ENCODE data around the gene CFHR4.
"Not testable (repeated sequence)": the region's sequence is repeated elsewhere in the genome, so short reads cannot be mapped to it uniquely, and the experiment has no call there.

Gene CFHR4

DNA sequence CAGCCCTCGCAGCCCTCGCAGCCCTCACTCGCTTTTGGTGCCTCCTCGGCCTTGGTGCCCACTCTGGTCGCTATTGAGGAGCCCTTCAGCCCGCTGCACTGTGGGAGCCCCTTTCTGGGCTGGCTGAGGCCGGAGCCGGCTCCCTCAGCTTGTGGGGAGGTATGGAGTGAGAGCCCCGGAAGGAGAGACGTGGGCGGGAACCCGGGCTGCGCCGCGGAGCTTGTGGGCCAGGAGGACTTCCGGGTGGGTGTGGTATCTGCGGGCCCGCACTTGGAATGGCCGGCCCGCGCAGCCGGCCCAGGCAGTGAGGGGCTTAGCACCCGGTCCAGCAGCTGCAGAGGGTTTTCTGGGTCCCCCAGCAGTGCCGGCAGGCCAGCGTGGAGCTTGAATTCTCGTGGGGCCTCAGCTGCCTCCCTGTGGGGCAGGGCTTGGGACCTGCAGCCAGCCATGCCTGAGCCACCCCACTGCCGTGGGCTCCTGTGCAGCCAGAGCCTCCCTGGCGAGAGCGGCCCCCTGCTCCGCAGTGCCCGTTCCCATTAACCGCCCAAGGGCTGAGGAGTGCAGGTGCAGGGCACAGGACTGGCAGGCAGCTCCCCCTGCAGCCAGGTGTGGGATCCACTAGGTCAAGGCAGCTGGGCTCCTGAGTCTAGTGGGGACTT, 45.8 kb downstream of the CFHR4 start:
- Histone ChIP-seq H3K27me3 (no peaks in the 10 kb centered on the region), H3K4me2 (no peak overlapping the region), H4K20me1 (no peaks in the 10 kb centered on the region), H3K36me3 (no peaks in the 10 kb centered on the region), H3K4me1 (no peaks in the 10 kb centered on the region), H3K27ac (no peak overlapping the region), H3K4me3 (no peak overlapping the region), H3K9ac (no peak overlapping the region), H3K9me3 (no peaks in the 10 kb centered on the region)
- no peak for TF ChIP-seq Cebpa-rat (IDR thresholded peaks at IDR 0.05)

- not testable (repeated sequence) for H3K4me2 ChIP-seq, H3K36me3 ChIP-seq, H3K4me1 ChIP-seq, H3K9ac ChIP-seq, H3K27me3 ChIP-seq, H3K27ac ChIP-seq, H3K4me3 ChIP-seq, H3K9me3 ChIP-seq, H4K20me1 ChIP-seq
These were observed 53.6 kb downstream of the CFHR4 start for GRCh38 chr1:196941474-196941873.

DNA sequence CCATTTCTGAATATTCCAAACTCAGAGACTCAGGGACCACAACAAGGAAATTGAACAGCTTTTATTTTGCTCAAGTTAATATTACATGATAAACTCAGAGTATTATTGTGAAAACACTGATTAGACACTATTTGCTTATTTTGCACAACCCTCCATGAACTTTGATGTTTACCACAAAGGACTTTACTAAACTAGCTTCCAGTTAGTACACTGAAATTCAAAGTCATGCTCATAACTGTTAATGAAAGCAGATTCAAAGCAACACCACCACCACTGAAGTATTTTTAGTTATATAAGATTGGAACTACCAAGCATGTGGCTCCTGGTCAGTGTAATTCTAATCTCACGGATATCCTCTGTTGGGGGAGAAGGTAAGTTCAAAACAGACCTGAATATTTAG, 55.7 kb downstream of the CFHR4 start, which contains the start of gene CFHR2:
TSS of gene CFHR2 (plus strand) at position 171 of the 400 bp plus-strand sequence. CDS start at position 314, 143 bp downstream.
- not testable (repeated sequence) for H4K20me1 ChIP-seq, H3K4me1 ChIP-seq, H3K36me3 ChIP-seq, H3K27ac ChIP-seq, H3K9me3 ChIP-seq, H3K27me3 ChIP-seq, H3K4me3 ChIP-seq, H3K4me2 ChIP-seq, H3K9ac ChIP-seq

GRCh38 chr1:196951711-196952394, 64.0 kb downstream of the CFHR4 start:
- H3K27ac ChIP-seq = no peak overlapping the region
- no peak for TF ChIP-seq Cebpa-rat (IDR thresholded peaks at IDR 0.05)
- no peaks in the 10 kb centered on the region for H3K27me3 ChIP-seq
- no peak overlapping the region for H3K4me2 ChIP-seq
- no peak overlapping the region for H3K9ac ChIP-seq
- H4K20me1 ChIP-seq = no peaks in the 10 kb centered on the region
- H3K4me1 ChIP-seq = no peaks in the 10 kb centered on the region
- H3K9me3 ChIP-seq = no peaks in the 10 kb centered on the region
- H3K4me3 ChIP-seq = no peak overlapping the region
- H3K36me3 ChIP-seq = no peaks in the 10 kb centered on the region

- no peak for TF ChIP-seq Cebpa-rat (IDR thresholded peaks at IDR 0.05)
- Histone ChIP-seq H3K9ac (no peak overlapping the region), H3K36me3 (no peaks in the 10 kb centered on the region), H3K4me3 (no peak overlapping the region), H3K27me3 (no peaks in the 10 kb centered on the region), H3K4me1 (no peaks in the 10 kb centered on the region), H3K9me3 (no peaks in the 10 kb centered on the region), H3K4me2 (no peak overlapping the region), H3K27ac (no peak overlapping the region), H4K20me1 (no peaks in the 10 kb centered on the region)
These were observed 66.9 kb downstream of the CFHR4 start for GRCh38 chr1:196954778-196955177.

GRCh38 chr1:196955926-196956325, 68.1 kb downstream of the CFHR4 start:
- Histone ChIP-seq H3K27me3 (no peaks in the 10 kb centered on the region), H3K9me3 (no peaks in the 10 kb centered on the region), H3K4me1 (no peaks in the 10 kb centered on the region), H3K4me2 (no peak overlapping the region), H3K9ac (no peak overlapping the region), H3K4me3 (no peak overlapping the region), H4K20me1 (no peaks in the 10 kb centered on the region), H3K27ac (no peak overlapping the region), H3K36me3 (no peaks in the 10 kb centered on the region)
- no peak for TF ChIP-seq Cebpa-rat (IDR thresholded peaks at IDR 0.05)

DNA sequence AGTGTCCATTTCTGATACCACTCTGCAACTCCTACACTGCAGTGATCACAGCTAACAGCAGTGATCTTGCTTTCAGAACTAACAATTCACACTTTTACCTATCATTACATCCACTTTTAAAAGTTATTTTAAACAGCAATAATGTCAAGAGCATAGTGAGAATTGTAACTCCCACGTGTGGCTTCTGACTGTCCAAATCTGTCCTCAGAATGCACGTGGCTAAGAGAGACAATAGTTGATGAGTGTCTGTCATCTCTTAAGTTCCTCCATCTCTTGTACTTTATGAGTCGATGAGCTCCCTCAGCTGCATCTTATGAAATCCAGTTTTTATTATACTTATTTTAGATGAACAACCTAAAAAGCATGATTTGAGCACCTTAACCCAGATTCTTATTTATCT, 73.0 kb downstream of the CFHR4 start:
- Histone ChIP-seq H3K9ac (no peak overlapping the region), H3K9me3 (no peaks in the 10 kb centered on the region), H3K27ac (no peak overlapping the region)

More for the DNA sequence above, 73.0 kb downstream of the CFHR4 start:
- H3K4me2 ChIP-seq = no peak overlapping the region
- TF ChIP-seq Cebpa-rat (IDR thresholded peaks at IDR 0.05) = no peak
- no peaks in the 10 kb centered on the region for H3K36me3 ChIP-seq
- H4K20me1 ChIP-seq = no peaks in the 10 kb centered on the region
- H3K4me3 ChIP-seq = no peak overlapping the region
- H3K27me3 ChIP-seq = no peaks in the 10 kb centered on the region
- no peaks in the 10 kb centered on the region for H3K4me1 ChIP-seq
